Left hindlimb (tissue), 1 donor: Measurements from ENCODE around the gene RIN3.

Source experiments
- DNase-seq: peaks from one replicate; pipeline ENCODE4 v3.0.0-alpha.2; 2018

RIN3 gene

GRCh38 chr14:92734618-92735017 is 221.0 kb downstream of the RIN3 start:
- no peak for DNase-seq

GRCh38 chr14:92735344-92735743 is 221.8 kb downstream of the RIN3 start:
- DNase-seq: no peak

- DNase-seq: no peak
These were observed 223.6 kb downstream of the RIN3 start for GRCh38 chr14:92737206-92737605.

DNA sequence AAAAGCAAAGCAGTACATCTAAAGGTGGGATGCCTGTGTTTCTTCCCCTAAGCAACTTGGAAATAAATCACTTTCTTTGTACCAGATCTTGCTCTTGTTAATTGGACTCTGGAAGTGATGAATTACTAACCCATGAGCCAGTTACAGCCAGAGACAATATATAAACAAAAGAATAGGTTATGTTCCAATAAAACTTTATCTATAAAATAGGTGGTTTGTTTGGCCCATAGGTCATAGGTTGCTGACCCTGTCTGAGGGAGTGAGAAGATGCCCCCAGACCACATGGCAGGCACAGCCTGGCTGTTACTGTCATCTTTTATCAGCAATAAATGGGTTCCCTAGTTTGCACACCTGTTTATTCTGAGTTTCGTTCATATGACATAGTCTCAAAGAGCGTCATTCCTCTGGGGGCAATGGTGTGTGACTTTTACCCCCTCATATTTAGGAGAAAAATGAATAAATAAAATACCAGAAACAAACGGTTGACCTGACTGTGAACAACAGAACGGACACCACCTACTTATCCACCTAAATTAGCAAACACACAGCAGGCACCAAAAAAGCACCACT is 224.1 kb downstream of the RIN3 start:
- DNase-seq: no peak
